ENCODE measurements around the gene ARIH2. TPM values are rescaled to one million over a fixed set of nuclear protein-coding genes. Genes with fewer than 3 reads are reported as not detected.

Gene ARIH2
- total RNA-seq, 1 experiment from 2014 or later: 122 TPM

DNA sequence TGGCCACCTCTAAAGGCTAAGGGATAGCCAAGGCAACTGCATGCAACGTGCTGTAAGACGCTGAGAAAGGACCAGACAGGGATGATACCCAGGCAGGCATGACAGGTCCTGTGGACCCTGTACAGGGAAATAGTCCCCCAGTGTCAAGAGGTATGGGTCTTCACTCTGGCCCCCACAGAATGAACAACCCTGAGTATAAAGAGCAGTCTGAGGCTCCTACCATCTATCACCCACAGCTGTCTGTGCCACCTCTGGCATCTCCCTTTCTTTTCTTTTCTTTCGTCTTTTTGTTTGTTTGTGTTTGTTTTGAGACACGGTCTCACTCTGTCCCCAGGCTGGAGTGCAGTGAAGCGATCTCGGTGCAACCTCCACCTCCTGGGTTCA lies 38.7 kb upstream of the ARIH2 start:
- H2BK120ac ChIP-seq (ENCODE audit: low read depth, low read length, poor library complexity, severe bottlenecking): no peak overlapping the region
- H3K4me1 ChIP-seq (ENCODE audit: insufficient read depth, low read length): no peaks in the 10 kb centered on the region
- Mint-ChIP-seq H3K27ac (no peak overlapping the region; a peak in 1 of 7 replicates), H3K27me3 (ENCODE audit: low read depth) (no peaks in the 10 kb centered on the region; the same call in 1 of the 2 replicates), H3K36me3 (ENCODE audit: insufficient read depth in 1 of 3, low read depth in 3 of 3) (0 out of 7 replicates have a peak, but pooled peaks cover 0 to 2% (median 0%) of the 10 kb centered on the region in 3 experiments), H3K9me3 (no peaks in the 10 kb centered on the region), H3K4me1 (no peaks in the 10 kb centered on the region), H3K4me3 (no peak overlapping the region)
- DNase-seq: no peak
- H3K79me2 ChIP-seq (ENCODE audit: insufficient read depth, low read length): no peaks in the 10 kb centered on the region
- TF ChIP-seq CTCF (conservative IDR thresholded peaks at IDR 0.05): no peak
- no peak overlapping the region for H4K5ac ChIP-seq (ENCODE audit: insufficient read length, low read depth, low read length)
- WGBS (ENCODE audit: extremely low coverage, insufficient read length, low lambda C conversion rate): no CpG with 5 or more reads among the region's 6 CpGs
- no peak overlapping the region for H3K4ac ChIP-seq (ENCODE audit: low read depth, low read length)
- no peaks in the 10 kb centered on the region for H3K23me2 ChIP-seq (ENCODE audit: insufficient read length, low read depth, low read length, poor library complexity, severe bottlenecking)
- H3K9me3 ChIP-seq (ENCODE audit: control insufficient read depth, low read depth, low read length): no peaks in the 10 kb centered on the region
- no peak overlapping the region for H4K91ac ChIP-seq (ENCODE audit: insufficient read length, low read depth, low read length)
- no peak overlapping the region for H2BK15ac ChIP-seq (ENCODE audit: low read depth, low read length)
- no peak overlapping the region for H3K14ac ChIP-seq (ENCODE audit: insufficient read depth, low read length)
- H3K9ac ChIP-seq (ENCODE audit: extremely low read depth, insufficient read length, low read length): no peak overlapping the region
- no peak overlapping the region for H3K56ac ChIP-seq (ENCODE audit: insufficient read length, low read depth, low read length)
- no peaks in the 10 kb centered on the region for H3K27me3 ChIP-seq (ENCODE audit: insufficient read depth, low read length)
- no peak overlapping the region for H2BK20ac ChIP-seq (ENCODE audit: low read depth, low read length, poor library complexity, severe bottlenecking)
- H3K4me2 ChIP-seq (ENCODE audit: insufficient read depth, insufficient read length, low read length): no peak overlapping the region
- no peak overlapping the region for H2BK12ac ChIP-seq (ENCODE audit: insufficient read length, low read depth, low read length)
- no peak overlapping the region for H2BK5ac ChIP-seq (ENCODE audit: insufficient read length, low read length)
- no peak overlapping the region for H3K18ac ChIP-seq (ENCODE audit: insufficient read length, low read depth, low read length)
- no peak overlapping the region for H3T11ph ChIP-seq (ENCODE audit: low read length)
- no peak overlapping the region for H2AFZ ChIP-seq (ENCODE audit: low read length)
- H4K8ac ChIP-seq (replicated peaks; ENCODE audit: insufficient read length, low read depth, low read length): no peak overlapping the region
- H2AK5ac ChIP-seq (ENCODE audit: insufficient read length, low read length): no peak overlapping the region
- no peak overlapping the region for H3K27ac ChIP-seq (ENCODE audit: insufficient read length, low read depth, low read length)
- H3K23ac ChIP-seq (ENCODE audit: insufficient read length, low read depth, low read length): no peak overlapping the region
- no peaks in the 10 kb centered on the region for H3K79me1 ChIP-seq (ENCODE audit: insufficient read depth, low read depth, low read length, poor library complexity, severe bottlenecking)
- no peaks in the 10 kb centered on the region for H4K20me1 ChIP-seq (ENCODE audit: control insufficient read depth, insufficient read depth, insufficient read length)
